ENCODE measurements around the gene LAMTOR1.

Gene LAMTOR1

DNA sequence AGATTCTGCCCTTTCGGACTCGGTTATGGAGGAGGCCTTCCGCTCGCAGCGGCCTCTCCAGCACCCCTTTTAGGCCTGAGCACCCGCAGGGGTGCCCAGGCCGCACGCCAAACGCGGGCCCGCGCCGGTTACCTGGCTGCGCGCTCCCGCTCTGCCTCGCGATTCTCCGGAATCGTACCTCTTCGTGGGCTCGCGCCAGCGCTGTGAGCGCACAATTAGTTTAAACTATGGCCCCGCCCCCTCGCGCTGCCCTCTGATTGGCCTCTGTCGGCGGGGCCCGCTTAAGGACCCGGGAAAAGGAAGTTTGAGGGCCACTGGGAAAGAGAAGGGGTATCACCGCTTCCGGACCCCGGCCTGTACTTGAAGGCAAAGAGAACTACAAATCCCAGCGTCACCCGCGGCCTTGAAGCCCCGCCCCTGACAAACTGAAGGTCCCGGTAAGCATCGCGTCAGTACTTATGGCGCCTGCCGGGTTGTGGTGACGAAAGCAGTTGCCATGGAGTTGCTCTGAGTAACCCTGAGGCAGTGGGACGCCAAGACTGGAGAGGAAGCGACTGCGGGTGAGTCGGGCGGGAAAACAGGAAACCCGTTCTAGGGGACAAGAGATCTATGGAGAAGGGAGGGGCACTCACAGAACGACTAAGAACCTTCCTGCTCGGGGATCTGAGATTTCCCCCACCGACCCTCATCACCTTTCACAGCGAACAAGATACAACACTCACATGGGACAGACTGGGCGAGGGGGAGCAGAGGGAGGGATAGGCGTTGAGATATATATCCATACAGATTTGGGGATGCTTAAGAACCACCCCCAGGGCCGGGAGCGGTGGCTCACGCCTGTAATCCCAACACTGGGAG is 22.5 kb downstream of the LAMTOR1 start, which contains the start of the genes LRRC51 and NUMA1:
TSS of gene LRRC51 (plus strand) at position 525 of the 858 bp plus-strand sequence. CDS start 8,234 bp downstream, outside the sequence.
TSS of gene NUMA1 (minus strand) at position 217 of the 858 bp plus-strand sequence. CDS start 44,599 bp downstream, outside the sequence.
- peak; percentile 100 for DNase-seq

DNA sequence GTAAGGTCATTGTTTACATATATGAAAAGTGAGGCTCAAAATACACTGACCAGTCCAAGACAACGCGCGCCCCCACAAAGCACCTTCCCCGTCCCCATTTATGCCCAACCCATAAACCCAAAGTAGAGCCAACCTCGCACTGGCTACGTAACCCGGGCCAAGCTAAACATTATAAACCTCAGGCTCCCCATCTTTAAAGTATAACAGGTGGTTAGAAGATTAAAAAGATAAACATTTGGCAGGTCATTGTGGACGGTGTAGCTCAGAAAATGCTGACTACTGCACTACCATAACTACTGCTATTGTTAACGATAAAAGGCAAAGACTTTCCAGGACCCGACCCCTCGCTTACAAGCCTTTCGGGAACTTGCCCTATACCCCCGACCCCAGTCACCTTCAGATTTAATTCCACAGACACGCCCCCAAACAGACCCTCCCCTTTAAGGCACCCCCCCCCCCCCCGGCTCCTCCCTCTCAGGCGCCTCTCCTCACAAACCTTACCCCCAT is 23.2 kb downstream of the LAMTOR1 start:
- DNase-seq: peak in 1 of 2 experiments; percentile 40

DNA sequence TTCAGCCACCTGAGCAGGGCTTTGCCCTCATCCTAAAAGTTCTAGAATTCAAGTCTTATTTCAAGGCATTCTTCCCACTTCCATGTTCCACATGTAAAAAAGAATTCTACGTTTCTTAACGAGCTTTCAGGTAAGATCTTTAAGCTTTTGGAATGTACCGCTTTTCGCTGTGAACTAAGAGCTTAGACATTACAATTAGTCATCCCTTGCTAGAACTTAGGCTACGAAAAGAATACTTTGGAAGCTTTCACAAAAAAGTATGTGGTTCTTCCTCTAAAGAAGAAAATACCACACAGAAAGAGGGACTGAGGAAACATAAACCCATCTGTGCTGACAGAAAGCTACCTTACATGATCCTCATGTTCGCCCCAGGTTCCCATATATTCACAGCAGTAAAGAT is 24.6 kb downstream of the LAMTOR1 start:
- no peak for DNase-seq

DNA sequence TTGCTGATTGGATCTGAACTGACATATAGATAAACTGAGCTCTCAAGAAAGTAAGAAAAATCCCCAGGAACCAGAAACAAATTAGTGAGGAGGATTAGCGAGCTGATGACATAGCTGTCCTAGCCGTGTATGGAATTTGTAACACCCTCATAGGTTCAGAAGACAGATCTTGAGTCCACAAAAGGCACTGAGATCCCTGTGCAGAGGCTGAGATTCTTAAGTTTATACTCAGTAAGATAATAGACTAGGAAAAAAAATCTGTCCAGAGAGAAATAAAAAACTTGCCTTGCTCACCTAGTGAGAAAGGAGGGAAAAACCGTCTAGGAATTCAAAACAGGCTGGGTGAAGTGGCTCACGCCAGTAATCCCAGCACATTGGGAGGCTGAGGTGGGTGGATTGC is 27.3 kb downstream of the LAMTOR1 start:
- DNase-seq: no peak

DNA sequence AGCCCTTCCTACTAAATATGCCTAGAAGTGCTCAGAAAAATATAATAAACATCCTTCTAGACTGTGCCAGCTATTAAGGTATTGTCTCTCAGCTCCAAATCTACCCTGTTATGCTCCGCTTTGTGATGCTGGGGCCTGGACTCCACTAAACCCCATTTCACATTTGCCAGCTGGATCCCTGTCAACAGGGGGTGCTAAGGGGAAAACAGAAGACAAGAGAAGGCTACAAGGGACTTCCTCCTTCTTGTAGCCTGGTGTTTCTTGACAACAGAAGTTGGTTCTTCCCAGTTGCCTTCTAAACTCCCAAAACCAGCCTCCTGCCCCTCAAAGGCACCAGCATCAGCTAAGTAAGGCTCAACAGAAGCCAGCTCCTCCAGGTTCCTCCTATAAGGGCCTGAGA is 28.0 kb downstream of the LAMTOR1 start:
- DNase-seq: no peak

DNA sequence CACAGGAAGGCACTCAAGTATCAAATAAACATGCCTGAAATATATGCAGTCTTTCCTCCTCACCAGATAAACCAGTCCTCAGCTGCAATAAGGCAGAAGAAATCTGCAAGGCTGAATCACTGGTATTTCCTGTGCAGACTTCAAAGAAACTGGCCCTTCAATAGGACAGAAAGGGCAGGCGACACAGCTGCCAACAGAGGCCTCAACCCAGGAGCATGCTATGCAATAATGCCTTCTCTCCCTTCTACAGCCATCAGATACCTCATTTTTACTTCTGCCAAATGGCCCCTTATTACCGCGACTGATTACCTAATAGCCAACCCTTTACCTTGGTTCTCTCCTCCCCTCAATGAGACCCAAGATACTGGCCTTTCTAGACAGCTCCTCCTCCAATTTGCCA is 30.7 kb downstream of the LAMTOR1 start:
- DNase-seq: no peak

DNA sequence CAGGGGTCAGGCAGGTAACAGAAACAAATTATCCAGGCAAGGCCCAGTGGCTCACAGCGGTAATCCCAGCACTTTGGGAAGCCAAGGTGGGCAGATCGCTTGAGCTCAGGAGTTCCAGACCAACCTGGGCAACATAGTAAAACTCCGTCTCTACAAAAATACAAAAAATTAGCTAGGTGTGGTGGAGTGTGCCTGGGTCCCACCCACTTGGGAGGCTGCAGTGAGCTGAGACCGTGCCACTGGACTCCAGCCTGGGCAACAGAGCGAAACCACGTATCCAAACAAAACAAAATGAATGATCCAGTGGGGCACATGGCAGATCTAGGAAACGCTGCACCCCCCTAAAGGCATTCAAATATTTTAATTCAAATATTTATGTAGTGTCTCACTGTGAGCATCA is 32.6 kb downstream of the LAMTOR1 start:
- DNase-seq: no peak

DNA sequence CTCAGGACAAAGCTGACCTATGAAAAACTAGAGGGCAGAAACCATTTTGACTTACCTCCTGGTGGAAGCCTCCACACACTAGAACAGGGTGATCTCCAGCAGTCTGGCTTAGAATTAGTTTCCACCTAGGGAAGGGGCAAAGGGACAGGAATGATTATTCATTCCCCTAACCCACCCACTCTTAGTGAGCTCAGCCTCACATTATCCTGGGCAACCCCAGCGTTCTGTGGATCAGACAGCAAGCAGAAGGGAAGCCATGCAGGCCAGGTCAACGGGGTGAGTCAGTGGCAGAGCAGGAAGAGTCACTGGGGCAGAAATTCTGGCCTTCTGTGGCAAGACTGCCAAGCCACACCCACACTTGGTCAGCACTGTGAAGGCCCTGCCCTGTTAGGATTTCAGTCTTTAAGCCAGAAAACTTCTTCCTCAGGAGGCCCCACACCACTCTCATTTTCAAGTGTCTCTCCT is 33.3 kb downstream of the LAMTOR1 start:
- no peak for DNase-seq

DNA sequence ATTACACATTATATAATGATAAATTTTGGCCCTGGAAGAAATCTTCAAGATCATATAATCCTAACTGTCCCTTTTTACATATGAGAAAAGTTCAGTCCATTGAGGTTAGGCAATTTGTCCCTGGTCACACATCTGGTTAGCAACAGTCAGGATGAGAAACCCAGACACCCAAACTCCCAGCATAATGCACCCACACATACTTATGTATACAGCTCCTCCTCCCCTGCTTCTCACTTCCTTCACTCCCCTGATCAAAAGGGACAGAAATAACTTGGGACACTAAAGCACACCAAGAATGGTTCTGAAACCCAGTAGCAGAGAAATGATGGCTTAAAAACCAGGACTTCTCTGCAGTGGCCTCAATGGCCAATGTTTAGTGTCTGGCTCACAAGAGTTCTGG is 33.9 kb downstream of the LAMTOR1 start:
- no peak for DNase-seq

DNA sequence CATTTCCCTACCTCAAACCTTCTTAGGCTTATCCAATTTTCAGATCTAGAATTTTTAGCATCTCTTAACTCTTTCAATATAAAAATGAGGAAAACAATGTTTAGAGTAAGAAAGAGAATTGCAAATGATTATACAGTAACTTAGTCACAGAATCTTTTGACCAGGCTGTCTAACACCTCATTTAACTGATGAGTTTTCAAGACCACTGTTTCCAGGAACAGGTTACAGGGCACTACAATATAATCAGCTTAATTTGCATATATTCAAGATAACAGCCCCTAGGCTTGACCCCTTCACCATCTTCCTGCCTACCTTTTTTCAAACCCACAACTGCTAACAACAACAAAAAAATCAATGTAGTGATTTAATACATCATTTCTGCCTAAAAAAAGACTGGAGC is 35.4 kb downstream of the LAMTOR1 start:
- DNase-seq: no peak

DNA sequence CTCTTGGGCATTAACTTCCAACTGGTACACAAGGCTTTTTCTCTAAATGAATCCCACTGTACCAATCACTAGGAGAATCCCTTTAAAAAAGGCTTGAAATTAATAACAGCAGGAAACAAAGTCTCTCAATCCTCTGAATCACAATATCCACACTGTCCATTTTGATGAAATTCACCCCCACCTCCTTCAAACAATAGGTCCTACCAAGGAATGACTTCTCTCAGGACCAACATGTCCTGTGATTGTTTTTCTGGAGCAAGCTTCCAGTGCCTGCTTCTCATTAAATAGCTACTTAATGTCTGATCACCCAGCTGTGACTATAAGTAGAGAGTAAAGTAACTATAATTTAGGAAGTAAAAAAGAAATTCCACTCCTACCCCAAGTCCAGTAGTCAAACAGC is 35.8 kb downstream of the LAMTOR1 start:
- no peak for DNase-seq

DNA sequence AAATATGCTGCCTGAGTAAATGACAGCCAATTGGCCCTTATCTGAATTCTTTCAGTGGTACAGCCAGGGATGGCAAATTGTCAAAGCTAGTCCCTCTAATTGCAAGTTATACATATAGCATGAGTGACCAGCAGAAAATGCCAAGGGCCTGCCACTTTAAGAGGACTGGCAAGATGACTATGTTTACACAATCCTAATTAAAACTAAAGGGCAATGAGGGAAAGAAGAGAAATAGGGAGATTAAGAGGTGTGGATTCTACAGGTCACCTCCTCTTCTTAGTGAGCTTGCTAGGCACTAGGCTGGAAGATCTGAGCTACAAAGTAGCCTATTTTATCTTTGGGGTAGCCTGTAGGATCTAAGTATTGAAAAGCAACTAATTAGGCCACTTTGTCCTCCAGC is 36.2 kb downstream of the LAMTOR1 start:
- DNase-seq: no peak

DNA sequence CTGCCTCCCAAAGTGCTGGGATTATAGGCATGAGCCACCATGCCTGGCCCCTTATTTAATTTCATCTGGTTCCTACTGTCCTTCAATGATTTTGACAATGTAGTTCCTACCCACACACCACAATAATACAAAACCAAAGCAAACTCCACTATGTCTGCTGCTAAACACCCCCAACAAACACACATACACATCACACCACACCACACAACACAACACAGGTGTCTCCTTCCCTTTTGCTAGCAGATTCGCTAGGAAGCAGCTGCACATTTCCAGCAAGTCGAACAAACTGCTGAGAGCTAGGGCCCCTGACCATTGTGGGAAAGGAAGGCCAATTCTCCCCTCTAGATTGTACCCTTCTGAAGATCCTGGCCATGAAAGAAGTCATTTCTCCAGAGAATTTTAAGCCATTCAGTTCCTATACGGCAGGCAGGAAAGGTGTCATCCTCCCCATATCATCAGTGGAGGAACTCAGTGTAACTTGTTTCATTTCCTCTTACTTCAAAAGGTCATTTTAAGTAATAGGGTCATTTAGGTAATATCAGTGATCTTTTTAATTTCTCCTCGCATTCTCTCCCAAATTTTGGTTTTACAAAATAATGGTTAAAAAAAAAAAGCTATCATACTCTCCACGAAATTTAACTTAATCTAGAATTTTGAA is 41.2 kb downstream of the LAMTOR1 start:
- no peak for DNase-seq

DNA sequence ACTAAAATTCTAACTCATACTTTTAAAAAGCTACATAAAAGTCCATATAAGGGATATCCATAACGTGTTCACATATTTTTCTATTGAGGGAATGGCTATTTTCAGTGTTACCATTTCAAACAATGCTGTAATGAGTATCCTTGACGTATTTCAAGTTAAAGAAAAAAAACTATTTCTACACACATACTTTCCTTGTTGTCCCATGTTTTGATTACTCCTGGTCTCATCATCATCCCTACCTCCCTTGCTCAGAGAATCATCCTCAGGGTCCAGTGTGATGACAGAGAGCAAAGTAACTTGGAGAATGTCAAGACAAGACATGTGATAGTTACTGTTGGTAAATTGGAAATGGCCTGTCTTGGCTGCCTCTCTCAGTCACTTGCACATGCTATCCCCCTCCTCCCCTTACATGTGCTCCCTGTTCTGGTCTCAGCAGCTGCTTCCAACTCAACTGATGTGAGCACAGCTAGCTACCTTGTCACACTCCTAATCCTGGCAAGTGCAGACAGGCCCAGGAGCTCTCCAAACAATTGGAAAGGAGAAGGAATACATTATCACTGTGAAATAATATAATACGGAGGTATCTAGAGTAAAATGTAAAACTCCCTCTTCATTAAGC is 44.6 kb downstream of the LAMTOR1 start:
- DNase-seq: peak; percentile 61 to 66

DNA sequence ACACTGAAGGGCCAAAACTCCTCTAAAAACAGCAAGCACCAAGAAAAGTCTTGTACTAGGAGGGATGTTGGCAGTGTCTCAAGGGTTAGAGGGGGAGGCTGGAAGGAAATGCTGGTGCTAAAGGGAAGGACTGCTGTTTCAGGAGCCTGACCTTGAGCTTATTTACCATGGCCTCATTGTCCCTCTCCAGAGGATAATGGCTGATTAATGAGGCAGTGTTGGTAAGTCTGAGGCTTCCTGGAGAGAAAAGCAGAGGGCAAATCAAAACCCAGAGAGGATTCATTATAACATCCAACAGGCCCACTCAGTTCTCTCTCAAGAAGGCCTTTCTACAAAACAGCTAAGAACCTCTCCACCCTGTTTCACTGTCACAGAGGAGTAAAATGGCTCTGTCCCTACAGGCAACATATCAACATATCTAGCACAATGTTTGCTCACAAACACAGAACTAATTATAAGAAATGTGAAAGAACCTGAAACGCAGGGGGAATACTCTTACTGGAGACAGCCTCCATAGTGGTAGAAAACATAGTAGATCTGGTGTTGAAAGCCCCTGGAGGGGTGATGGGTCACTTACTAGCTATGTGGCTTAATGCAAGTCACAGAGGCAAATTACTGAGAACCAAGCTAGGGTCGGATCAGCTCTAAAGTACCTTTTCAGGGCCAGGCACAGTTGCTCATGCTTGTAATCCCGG is 54.2 kb downstream of the LAMTOR1 start:
- no peak for DNase-seq

Data from NCI-H526 (cell line).